LoVo (cell line): ENCODE results near the gene INPP1.
A peak's percentile ranks its signal among the peaks of the same experiment; 100 is the strongest.
"Not testable (repeated sequence)": the region's sequence is repeated elsewhere in the genome, so short reads cannot be mapped to it uniquely, and the experiment has no call there.

Source experiments
- DNase-seq: peaks from one replicate; pipeline ENCODE4 v3.0.0-alpha.2; 2016; ENCODE audit warnings: low spot score

Gene INPP1

GRCh38 chr2:190343536-190344275 is at the start of gene INPP1:
TSS of gene INPP1 (plus strand) at chr2:190343589. CDS start at chr2:190360103, 16,514 bp downstream.
- peak; percentile 83 for DNase-seq

GRCh38 chr2:190297880-190298279 is 45.5 kb upstream of the INPP1 start:
- not testable (repeated sequence) for DNase-seq

GRCh38 chr2:190301032-190301431 is 42.4 kb upstream of the INPP1 start:
- DNase-seq, result no peak

- no peak for DNase-seq
These were observed 41.3 kb upstream of the INPP1 start for GRCh38 chr2:190302052-190302451.

GRCh38 chr2:190303647-190304046 is 39.7 kb upstream of the INPP1 start:
- no peak for DNase-seq

GRCh38 chr2:190304404-190304803 is 39.0 kb upstream of the INPP1 start:
- DNase-seq, result no peak

- DNase-seq, result no peak
These were observed 35.4 kb upstream of the INPP1 start for GRCh38 chr2:190308031-190308430.

- DNase-seq, result no peak
These were observed 31.3 kb upstream of the INPP1 start for GRCh38 chr2:190311893-190312634.

- DNase-seq, result not testable (repeated sequence)
These were observed 30.8 kb upstream of the INPP1 start for GRCh38 chr2:190312635-190313025.

GRCh38 chr2:190313880-190314279 is 29.5 kb upstream of the INPP1 start:
- DNase-seq, result no peak

- no peak for DNase-seq
These were observed 28.1 kb upstream of the INPP1 start for GRCh38 chr2:190315273-190315672.

- DNase-seq, result no peak
These were observed 24.9 kb upstream of the INPP1 start for GRCh38 chr2:190318514-190318913.

- DNase-seq, result no peak
These were observed 24.3 kb upstream of the INPP1 start for GRCh38 chr2:190318931-190319554.

- peak; percentile 99 for DNase-seq
These were observed 23.6 kb upstream of the INPP1 start, which contains the start of gene HIBCH for GRCh38 chr2:190319555-190320498. TSS of gene HIBCH (minus strand) at chr2:190319826. CDS start at chr2:190319750, 76 bp downstream.

GRCh38 chr2:190320696-190321095 is 22.7 kb upstream of the INPP1 start:
- DNase-seq, result no peak

GRCh38 chr2:190323406-190323805 is 20.0 kb upstream of the INPP1 start:
- DNase-seq, result no peak

- DNase-seq, result no peak
These were observed 17.8 kb upstream of the INPP1 start for GRCh38 chr2:190325588-190325987.

GRCh38 chr2:190327867-190328572 is 15.4 kb upstream of the INPP1 start:
- no peak for DNase-seq

GRCh38 chr2:190328573-190329147 is 14.7 kb upstream of the INPP1 start:
- DNase-seq, result no peak

- no peak for DNase-seq
These were observed 10.0 kb upstream of the INPP1 start for GRCh38 chr2:190333395-190333794.

GRCh38 chr2:190333928-190334327 is 9.5 kb upstream of the INPP1 start:
- DNase-seq, result no peak
